Stimulated activated CD8-positive, alpha-beta memory T cell treated with anti-CD3 and anti-CD28 coated beads, Interleukin-15, amount 100 ng/mL, for 48 hours (primary cell): ENCODE results near the gene CDH2.

Source experiments
- DNase-seq, 2 donors: peaks; one replicate each; pipeline ENCODE4 v3.0.0-alpha.2; 2020; ENCODE audit warnings: low read depth in 2 of 2

Gene CDH2

DNA sequence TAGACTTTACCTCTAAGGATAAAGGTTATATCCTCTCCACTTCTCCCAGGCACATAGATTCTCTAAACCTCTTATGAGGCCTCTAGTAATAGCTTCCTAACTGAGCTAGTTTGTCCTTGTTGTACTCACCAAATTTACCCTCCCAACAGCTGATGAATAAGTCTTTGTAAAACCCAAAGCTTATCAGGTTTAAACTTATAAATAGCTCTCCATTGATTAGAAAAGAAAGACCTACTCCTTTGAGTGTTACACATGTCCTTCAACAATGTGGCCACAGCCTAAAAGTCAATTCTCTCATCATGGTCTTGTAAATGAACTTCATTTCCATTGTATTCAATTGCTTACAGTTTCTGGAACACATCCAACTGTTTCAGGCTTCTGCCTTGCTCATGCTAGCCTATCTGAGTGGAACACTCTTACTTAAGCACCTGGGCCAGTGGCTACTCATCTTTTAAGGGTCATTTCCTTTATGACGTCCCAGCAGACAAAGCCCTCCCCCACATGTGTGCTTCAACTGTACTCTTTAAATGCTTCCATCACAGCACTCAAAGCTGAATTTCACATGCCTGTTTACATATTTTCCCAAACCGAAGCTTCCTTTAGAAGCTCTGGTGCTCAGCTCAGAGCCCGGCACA, 131.6 kb downstream of the CDH2 start:
- DNase-seq: no peak

GRCh38 chr18:28044036-28044435, 132.9 kb downstream of the CDH2 start:
- DNase-seq: no peak

- DNase-seq: no peak
Measured at GRCh38 chr18:28043631-28044030, 133.3 kb downstream of the CDH2 start.

- no peak for DNase-seq
Measured at GRCh38 chr18:28041366-28041765, 135.6 kb downstream of the CDH2 start.

DNA sequence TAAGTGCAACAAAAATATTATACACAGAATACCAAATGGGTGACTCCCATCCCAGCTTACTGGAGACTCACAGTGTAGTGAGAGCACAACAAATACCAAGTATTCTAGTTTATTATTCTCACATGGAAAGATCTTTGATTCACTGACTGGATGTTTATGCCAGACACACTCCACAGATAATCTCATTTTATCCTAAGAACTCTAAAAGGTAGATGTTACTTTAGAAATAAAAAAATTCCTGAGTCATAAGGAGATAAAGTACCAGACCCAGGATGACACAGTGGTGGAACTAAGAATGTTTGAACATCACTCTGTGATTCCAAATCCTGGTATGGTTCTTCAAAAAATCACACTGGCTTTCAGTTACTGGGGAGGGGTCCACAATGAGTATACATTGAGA, 136.2 kb downstream of the CDH2 start:
- no peak for DNase-seq

DNA sequence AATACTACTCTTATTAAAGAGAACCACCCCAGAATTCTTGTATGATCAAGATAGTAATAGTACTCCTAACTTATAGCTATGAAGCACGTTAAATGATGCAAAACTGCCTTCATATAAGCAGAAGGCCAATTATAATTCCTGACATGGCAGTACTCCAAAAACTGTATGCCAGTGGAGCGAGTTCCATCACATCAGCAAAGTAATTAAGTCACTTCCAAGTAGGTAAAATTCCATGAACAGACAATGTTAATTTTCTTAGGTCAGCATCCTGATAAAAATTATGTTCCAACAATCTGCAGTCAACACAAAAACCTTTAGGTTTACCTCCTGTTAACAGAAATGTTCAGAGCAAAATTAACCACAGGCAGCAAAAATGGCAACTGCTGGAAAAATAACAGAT, 136.7 kb downstream of the CDH2 start:
- DNase-seq: no peak

DNA sequence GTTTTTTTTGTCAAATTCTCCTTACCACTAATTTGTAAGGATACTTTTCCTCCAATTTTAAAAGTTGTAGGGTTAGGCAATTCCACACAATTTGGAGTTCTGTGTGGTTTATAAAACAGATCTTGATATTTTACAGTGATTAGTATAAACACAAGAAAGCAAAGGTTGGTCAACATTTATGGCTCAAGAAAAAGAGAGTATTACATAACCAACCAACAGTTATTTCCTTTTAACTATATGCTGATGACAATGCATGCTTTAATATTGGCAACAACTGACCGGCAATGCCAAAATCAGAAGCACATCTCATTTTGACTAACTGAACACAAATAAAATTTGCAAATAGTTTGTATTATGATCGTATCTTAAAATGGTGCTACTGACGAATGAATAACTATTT, 137.2 kb downstream of the CDH2 start:
- no peak for DNase-seq

DNA sequence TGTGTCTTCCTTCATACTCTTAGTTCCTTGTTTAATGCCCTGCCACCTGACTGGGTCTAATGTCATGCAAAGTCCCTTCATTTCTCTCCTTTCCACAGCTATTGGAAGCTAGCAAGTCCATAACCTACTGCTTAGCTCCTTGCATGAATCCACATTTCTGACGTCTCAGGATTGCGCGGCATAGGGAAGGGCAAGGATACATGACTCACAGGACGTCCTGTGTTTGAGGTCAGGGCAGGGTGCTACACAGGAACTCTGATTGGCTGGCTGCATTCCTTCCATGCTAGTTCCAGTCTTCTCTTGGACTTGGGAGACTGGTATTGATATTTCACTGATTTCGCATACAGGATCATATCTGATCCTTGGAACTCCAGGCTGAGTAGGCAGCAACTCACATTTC, 137.9 kb downstream of the CDH2 start:
- DNase-seq: no peak

DNA sequence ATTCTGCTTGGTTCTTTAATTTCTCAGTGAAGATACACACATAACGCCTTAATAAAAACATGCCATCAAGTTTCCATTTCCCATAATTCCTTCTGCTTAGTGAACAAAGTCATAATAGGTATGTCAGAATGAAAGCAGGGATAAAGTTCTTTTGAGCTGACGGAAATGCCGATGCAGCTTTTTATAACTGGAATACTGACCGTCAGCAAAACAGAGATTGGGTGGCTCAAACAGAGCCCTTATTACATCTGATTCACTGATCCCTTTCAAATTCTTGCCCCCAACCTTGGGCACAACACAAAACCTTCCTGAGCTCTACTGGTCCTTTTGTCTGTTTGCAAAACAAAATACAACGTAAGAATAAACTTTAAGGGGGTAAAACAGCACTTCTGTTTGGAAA, 140.4 kb downstream of the CDH2 start:
- DNase-seq: no peak

DNA sequence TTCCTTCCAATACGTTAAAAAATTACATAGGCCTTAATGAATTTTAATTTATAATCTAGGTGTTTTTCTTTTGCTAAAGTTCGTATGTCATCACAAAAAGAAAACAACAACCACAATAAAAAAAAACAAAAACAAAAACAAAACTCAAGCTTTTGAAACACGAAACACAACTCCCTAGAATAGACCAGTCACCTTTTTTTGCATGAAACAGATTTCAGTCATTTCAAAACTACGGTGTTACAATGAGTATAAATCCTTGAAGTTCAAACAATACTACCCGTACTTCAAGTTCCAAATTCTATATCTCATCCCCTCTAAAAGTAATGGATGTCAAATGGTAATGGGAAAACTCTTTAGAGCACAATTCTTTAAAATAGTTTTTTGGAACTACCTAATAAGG, 142.4 kb downstream of the CDH2 start:
- no peak for DNase-seq

DNA sequence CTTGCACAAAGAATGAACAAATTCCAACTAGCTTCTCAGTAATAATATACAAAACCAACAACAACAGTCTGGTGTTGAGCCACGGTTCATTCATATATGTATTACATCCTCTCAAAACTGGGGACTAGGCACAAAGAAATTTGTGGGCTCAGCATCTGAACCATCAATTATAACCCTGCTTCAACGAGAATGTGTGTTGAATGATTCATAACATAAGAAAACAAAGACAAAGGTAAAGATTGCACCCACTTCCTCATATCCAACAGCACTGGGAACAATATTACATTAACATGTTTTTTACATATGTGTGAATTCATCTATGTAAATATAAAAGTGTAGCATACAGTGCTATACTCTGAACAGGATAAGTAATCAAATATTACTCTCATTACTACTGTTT, 144.8 kb downstream of the CDH2 start:
- no peak for DNase-seq

DNA sequence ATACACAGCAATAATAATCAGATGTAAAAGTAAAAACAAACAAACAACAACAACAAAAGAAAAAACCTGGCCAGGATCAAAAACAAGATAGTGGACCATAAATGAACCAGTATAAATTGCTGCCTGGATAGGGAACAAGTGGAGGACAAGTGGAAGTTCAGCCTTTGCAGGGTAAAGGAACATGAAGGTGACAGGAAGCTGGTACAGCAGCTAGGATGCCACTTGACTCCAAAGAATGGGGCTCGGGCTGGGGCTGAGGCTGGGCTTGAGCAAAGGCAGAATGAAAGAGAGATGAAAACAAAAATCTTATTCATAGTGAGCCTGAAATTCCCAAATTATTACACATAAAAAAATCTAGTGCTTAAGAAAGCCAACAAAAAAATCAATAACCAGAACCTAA, 146.5 kb downstream of the CDH2 start:
- DNase-seq: no peak

GRCh38 chr18:28027755-28028154, 149.2 kb downstream of the CDH2 start:
- no peak for DNase-seq

- DNase-seq: no peak
Measured at GRCh38 chr18:28019425-28020108, 157.4 kb downstream of the CDH2 start.

- DNase-seq: no peak
Measured at GRCh38 chr18:28018351-28018750, 158.6 kb downstream of the CDH2 start.

GRCh38 chr18:28015671-28016070, 161.3 kb downstream of the CDH2 start:
- DNase-seq: no peak

GRCh38 chr18:28013066-28013465, 163.9 kb downstream of the CDH2 start:
- DNase-seq: no peak

GRCh38 chr18:28012336-28012735, 164.6 kb downstream of the CDH2 start:
- no peak for DNase-seq

DNA sequence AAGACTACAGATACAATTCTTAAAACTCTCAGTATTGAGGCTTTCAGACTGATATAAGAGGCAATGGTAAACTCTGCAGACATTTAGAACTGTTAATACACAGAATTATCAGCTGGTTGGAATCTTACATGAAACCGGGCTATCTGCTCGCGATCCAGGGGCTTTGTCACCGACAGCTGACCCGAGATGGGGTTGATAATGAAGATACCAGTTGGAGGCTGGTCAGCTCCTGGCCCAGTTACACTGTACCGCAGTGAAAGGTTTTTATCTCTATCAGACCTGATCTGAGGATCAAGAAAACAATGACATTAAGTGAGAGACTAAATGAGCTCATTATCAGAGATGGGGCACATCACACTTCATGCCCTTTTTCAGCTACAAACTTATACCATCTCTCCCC, 167.3 kb downstream of the CDH2 start:
- no peak for DNase-seq

GRCh38 chr18:28007841-28008240, 169.1 kb downstream of the CDH2 start:
- DNase-seq: no peak

DNA sequence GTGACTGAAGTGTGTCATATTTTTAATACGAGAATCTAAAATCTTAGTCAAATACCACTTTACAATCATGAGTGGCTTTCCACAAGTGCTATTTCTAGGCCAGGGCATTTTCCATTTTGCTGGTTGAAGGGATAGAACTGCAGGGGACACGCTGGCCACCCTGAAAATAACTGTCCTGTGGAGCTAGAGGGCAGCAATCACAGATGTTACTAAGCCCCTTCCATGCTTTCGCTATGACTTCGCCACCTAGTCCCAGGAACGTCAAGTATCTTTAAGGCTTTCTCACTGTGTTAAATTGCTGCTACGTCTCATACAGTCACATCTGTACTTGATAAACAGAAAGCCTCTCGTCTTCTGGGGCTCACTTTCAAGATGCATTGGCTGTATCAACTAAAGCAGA, 171.8 kb downstream of the CDH2 start:
- DNase-seq: no peak

DNA sequence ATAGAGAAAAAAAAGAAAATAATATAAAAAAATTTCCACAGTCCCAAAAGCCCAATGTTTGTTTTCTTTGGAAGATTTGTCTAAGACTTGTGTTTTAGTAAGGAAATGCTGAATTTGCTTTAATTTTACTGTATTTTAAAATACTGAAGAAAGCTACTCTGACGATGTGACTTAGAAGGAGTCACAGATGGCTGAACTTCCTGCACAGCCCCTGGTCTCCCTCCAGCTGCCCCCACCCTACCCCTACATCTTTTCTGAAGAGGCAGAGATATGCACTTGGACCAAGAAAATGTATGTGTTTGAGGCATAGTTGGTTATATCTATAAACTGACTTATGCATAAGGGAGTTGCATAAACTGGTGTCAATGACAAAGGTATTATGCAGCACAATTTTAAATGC, 172.3 kb downstream of the CDH2 start:
- DNase-seq: no peak

GRCh38 chr18:28003451-28003850, 173.5 kb downstream of the CDH2 start:
- no peak for DNase-seq

GRCh38 chr18:28002841-28003240, 174.1 kb downstream of the CDH2 start:
- no peak for DNase-seq
